CD14-positive monocyte (primary cell): ENCODE data around the gene NOS1. TPM values are rescaled to one million over a fixed set of nuclear protein-coding genes. Genes with fewer than 3 reads are reported as not detected.

ENCODE experiments used
- DNase-seq, 3 donors: peaks; one replicate each; pipeline ENCODE4 v3.0.0-alpha.2; 2011 to 2022
- H2AFZ ChIP-seq: 2 replicates; pipeline ENCODE4 v1.6.0; 2012; ENCODE audit warnings: mild to moderate bottlenecking, low read depth, low read length, inconsistent platforms; ENCODE audit not compliant: insufficient read depth, poor library complexity, severe bottlenecking
- H3K27ac ChIP-seq, 2 donors: 1 replicate in 1 of 2; 2 replicates in 1 of 2; pipeline ENCODE4 v1.5.1; 2012 to 2013; ENCODE audit warnings: low read length in 2 of 2, control low read depth in 1 of 2, inconsistent platforms in 1 of 2, low read depth in 1 of 2, mild to moderate bottlenecking in 1 of 2
- H3K27me3 ChIP-seq, 2 donors: one replicate each; pipeline versions ENCODE4 v1.6.0 to v1.6.1; 2011 to 2013; ENCODE audit warnings: low read length in 2 of 2; ENCODE audit not compliant: control insufficient read depth in 2 of 2, insufficient read depth in 2 of 2
- H3K36me3 ChIP-seq, 2 donors: replicated peaks in 1 of 2; 1 replicate in 1 of 2; 2 replicates in 1 of 2; pipeline versions ENCODE4 v1.5.1 to v1.6.1; 2012 to 2013; ENCODE audit warnings: low read length in 2 of 2, control low read depth in 1 of 2, inconsistent platforms in 1 of 2, mild to moderate bottlenecking in 1 of 2; ENCODE audit not compliant: insufficient read depth in 2 of 2, control insufficient read depth in 1 of 2
- H3K4me1 ChIP-seq, 2 donors: 1 replicate in 1 of 2; 2 replicates in 1 of 2; pipeline versions ENCODE4 v1.5.1 to v1.6.1; 2012 to 2013; ENCODE audit warnings: low read length in 2 of 2, control low read depth in 1 of 2, inconsistent platforms in 1 of 2, mild to moderate bottlenecking in 1 of 2, moderate library complexity in 1 of 2; ENCODE audit not compliant: insufficient read depth in 2 of 2, control insufficient read depth in 1 of 2
- H3K4me2 ChIP-seq: replicated peaks from 2 replicates; pipeline ENCODE3; 2012; ENCODE audit warnings: low read length, moderate library complexity, mild to moderate bottlenecking; ENCODE audit not compliant: poor library complexity, severe bottlenecking; ENCODE audit errors: extremely low read depth
- H3K4me3 ChIP-seq, 3 experiments: fragments of 200-600 bp in 1 of 3; sonication (generic) in 1 of 3; replicated peaks in 1 of 3; 1 replicate in 2 of 3; 2 replicates in 1 of 3; pipeline ENCODE4 v1.5.1; 2011 to 2013; ENCODE audit warnings: low read length in 3 of 3, mild to moderate bottlenecking in 3 of 3, control low read depth in 2 of 3, low read depth in 2 of 3, inconsistent platforms in 1 of 3, moderate library complexity in 1 of 3
- H3K79me2 ChIP-seq: 2 replicates; pipeline ENCODE4 v1.6.0; 2012; ENCODE audit warnings: mild to moderate bottlenecking, control low read depth, inconsistent platforms, low read length, moderate library complexity; ENCODE audit not compliant: insufficient read depth
- H3K9ac ChIP-seq: 2 replicates; pipeline ENCODE4 v1.6.0; 2017; ENCODE audit warnings: low read length, mild to moderate bottlenecking; ENCODE audit not compliant: insufficient read depth, poor library complexity, severe bottlenecking
- H3K9me3 ChIP-seq, 2 donors: replicated peaks in 1 of 2; 1 replicate in 1 of 2; 2 replicates in 1 of 2; pipeline versions ENCODE4 v1.5.1 to v1.6.1; 2012 to 2013; ENCODE audit warnings: low read length in 2 of 2, control low read depth in 1 of 2; ENCODE audit not compliant: control insufficient read depth in 1 of 2, insufficient read depth in 1 of 2
- H4K20me1 ChIP-seq: 2 replicates; pipeline ENCODE4 v1.6.0; 2012; ENCODE audit warnings: mild to moderate bottlenecking, low read length, control low read depth, moderate library complexity; ENCODE audit not compliant: insufficient read depth
- H3K27ac Mint-ChIP-seq, 7 donors: one replicate each; pipeline ENCODE4 v1.8.0; 2020; ENCODE audit warnings: mild to moderate bottlenecking in 7 of 7, mixed read lengths in 7 of 7, moderate library complexity in 6 of 7, inconsistent platforms in 2 of 7
- H3K27me3 Mint-ChIP-seq, 3 donors: one replicate each; pipeline ENCODE4 v1.8.0; 2021 to 2022; ENCODE audit warnings: low read depth in 3 of 3, mild to moderate bottlenecking in 3 of 3, mixed read lengths in 3 of 3, moderate library complexity in 3 of 3, inconsistent platforms in 1 of 3
- H3K36me3 Mint-ChIP-seq, 2 donors: one replicate each; pipeline ENCODE4 v1.8.0; 2020; ENCODE audit warnings: mixed read lengths in 2 of 2, inconsistent platforms in 1 of 2, mild to moderate bottlenecking in 1 of 2
- H3K4me1 Mint-ChIP-seq: one replicate; pipeline ENCODE4 v1.8.0; 2020; ENCODE audit warnings: mild to moderate bottlenecking, mixed read lengths
- H3K4me3 Mint-ChIP-seq, 2 donors: one replicate each; pipeline ENCODE4 v1.8.0; 2020; ENCODE audit warnings: mild to moderate bottlenecking in 2 of 2, mixed read lengths in 2 of 2, moderate library complexity in 1 of 2
- H3K9me3 Mint-ChIP-seq, 7 donors: one replicate each; pipeline ENCODE4 v1.8.0; 2020 to 2022; ENCODE audit warnings: mixed read lengths in 7 of 7, mild to moderate bottlenecking in 6 of 7, moderate library complexity in 6 of 7, inconsistent platforms in 2 of 7
- CTCF ChIP-seq: fragments of 200-600 bp; IDR thresholded peaks from one replicate; pipeline ENCODE4 v1.8.0; 2022; ENCODE audit warnings: antibody characterized with exemption, mild to moderate bottlenecking
- WGBS: methylation state at CpG from one replicate; pipeline ENCODE4 v1.1.5; 2013; ENCODE audit warnings: missing lambda C conversion rate; ENCODE audit not compliant: insufficient coverage; 5-methylcytosine and 5-hydroxymethylcytosine counted together
- intact Hi-C, 2 donors: fragments of 100-400 bp; cut with micrococcal nuclease; formaldehyde crosslinking; loops; one replicate each; pipeline versions ENCODE4 v1.15.0 to v1.15.1; 2023
- polyA plus RNA-seq, 3 donors: library from polyadenylated mRNA; depleted of rRNA in 1 of 3; unstranded in 2 of 3; stranded (reverse) in 1 of 3; fragments of 300-500 nt in 2 of 3; fragments of >200 nt in 1 of 3; fragmentation: Illumina TruSeq in 2 of 3; gene quantifications; 1 replicate in 2 of 3; 2 replicates in 1 of 3; pipeline ENCODE4 v1.2.3, GENCODE V29; 2012 to 2021

The NOS1 gene
- polyA plus RNA-seq, 3 donors = not detected

DNA sequence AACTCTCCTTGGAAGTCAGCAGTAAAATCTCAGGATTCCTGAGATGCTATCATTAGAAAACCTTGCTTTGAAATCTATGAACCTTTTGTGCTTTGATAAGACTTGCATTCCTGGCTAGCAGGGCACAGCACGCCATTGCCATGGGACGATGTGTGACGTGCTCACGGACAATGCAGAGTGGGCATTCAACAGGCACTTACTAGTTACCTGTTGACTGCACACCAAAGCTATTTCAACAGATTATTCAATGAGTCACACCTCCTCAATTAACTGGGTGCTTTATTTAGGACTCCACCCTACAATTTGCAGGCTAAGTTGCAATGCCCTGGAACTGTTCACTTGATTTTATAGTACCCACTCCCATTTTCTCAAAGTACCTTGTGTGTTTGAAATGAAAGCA, 11.3 kb downstream of the NOS1 start:
- TF ChIP-seq CTCF = no peak
- Mint-ChIP-seq H3K27ac (no peak overlapping the region), H3K4me3 (no peak overlapping the region), H3K27me3 (peaks cover 0 to 7% (median 5%) of the 10 kb centered on the region in 3 donors), H3K4me1 (no peaks in the 10 kb centered on the region), H3K36me3 (no peaks in the 10 kb centered on the region), H3K9me3 (no peaks in the 10 kb centered on the region)
- no peak overlapping the region for H2AFZ ChIP-seq
- H3K27ac ChIP-seq = no peak overlapping the region
- no peaks in the 10 kb centered on the region for H3K4me1 ChIP-seq
- no peaks in the 10 kb centered on the region for H3K27me3 ChIP-seq
- no peaks in the 10 kb centered on the region for H3K79me2 ChIP-seq
- intact Hi-C loops = no loop called here
- H3K36me3 ChIP-seq = no peaks in the 10 kb centered on the region
- no peak overlapping the region for H3K4me2 ChIP-seq
- H3K4me3 ChIP-seq = no peak overlapping the region
- no peaks in the 10 kb centered on the region for H4K20me1 ChIP-seq
- DNase-seq = no peak
- 94% methylated on average over 4 of the region's 4 CpGs for WGBS
- no peak overlapping the region for H3K9ac ChIP-seq
- no peaks in the 10 kb centered on the region for H3K9me3 ChIP-seq

DNA sequence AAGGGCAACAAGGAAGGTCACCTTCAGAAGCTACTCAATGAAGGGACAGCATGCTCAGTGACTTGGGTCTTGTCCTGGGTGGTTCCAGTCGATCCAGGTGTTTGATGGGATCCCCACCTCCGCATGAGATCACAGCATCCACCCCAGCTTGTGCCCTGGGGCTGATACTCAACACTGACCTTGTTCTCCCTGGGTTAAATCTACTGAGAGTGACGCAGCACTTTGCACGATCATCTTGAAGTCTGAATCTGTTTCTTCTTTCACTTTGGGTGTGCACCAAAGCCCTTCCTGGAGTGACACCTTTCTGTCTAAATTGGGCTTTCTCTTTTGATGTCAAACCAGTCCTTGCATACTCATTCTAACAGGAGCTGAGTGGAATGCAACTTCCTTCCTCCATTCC, 13.8 kb downstream of the NOS1 start:
- H3K79me2 ChIP-seq = no peaks in the 10 kb centered on the region
- no peak overlapping the region for H3K27ac ChIP-seq
- no peak overlapping the region for H3K4me3 Mint-ChIP-seq
- no peaks in the 10 kb centered on the region for H3K4me1 ChIP-seq
- TF ChIP-seq CTCF = no peak
- peaks cover 0 to 3% (median 0%) of the 10 kb centered on the region in 7 donors for H3K9me3 Mint-ChIP-seq
- no peak overlapping the region for H3K9ac ChIP-seq
- H3K27me3 ChIP-seq = no peaks in the 10 kb centered on the region
- intact Hi-C loops = no loop called here
- DNase-seq = no peak
- no peak overlapping the region for H2AFZ ChIP-seq
- H3K27me3 Mint-ChIP-seq = peaks cover 0 to 5% (median 4%) of the 10 kb centered on the region in 3 donors
- no peak overlapping the region for H3K27ac Mint-ChIP-seq
- H3K36me3 ChIP-seq = no peaks in the 10 kb centered on the region
- H3K9me3 ChIP-seq = no peaks in the 10 kb centered on the region
- H3K4me1 Mint-ChIP-seq = peaks cover 4% of the 10 kb centered on the region
- WGBS = 69% methylated on average over 4 of the region's 4 CpGs
- no peaks in the 10 kb centered on the region for H3K36me3 Mint-ChIP-seq
- no peaks in the 10 kb centered on the region for H4K20me1 ChIP-seq
- no peak overlapping the region for H3K4me3 ChIP-seq
- no peak overlapping the region for H3K4me2 ChIP-seq
